ENCODE results near the gene KRT33B. TPM values are rescaled to one million over a fixed set of nuclear protein-coding genes. Genes with fewer than 3 reads are reported as not detected.
"Not testable (repeated sequence)": the region's sequence is repeated elsewhere in the genome, so short reads cannot be mapped to it uniquely, and the experiment has no call there.

The KRT33B gene
- total RNA-seq, 4 donors from 2014 or later = not detected

DNA sequence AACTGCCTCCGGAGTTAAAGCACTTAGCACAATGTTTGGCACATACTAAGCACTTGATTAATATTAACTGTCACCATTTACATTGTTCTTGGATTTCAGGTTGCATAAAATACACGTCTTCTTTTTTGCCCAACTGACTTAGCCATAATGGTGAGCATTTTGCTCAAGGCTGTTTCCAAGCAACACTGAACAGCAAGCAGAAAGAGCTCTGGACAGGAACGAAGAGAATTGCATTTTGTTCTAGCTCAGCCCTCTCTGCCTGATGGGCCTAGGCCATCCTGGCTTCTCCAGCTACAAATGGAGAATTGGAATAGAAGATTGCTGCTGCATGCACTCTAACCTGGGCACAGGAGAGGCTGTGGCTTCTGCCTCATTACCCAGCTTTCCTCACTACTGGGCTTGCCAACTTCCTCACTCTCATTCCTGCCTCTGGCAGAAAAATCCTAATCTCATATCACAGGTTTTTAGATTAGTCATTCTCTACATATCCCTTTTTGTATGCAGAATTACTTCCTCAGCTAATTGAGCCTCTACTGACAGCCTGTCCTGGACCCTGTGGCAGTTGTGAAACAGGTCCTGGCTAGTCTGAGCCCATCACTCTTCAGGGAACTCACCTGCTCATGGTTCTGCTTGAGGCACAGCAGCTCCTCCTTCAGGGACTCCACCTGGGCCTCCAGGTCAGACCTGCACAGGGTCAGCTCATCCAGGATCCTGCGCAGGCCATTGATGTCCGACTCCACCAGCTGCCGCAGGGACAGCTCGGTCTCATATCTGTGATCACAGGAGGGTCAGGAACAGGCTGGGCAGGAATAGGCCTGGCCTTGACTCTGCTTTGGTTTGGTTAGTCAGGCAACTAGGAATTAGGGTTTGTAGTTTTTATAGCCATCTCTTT is 21.5 kb downstream of the KRT33B start:
- Histone ChIP-seq H3K27ac (no peak overlapping the region), H3K27me3 (no peaks in the 10 kb centered on the region), H3K4me1 (no peaks in the 10 kb centered on the region), H3K4me3 (replicated peaks in 1 of 3) (no peak overlapping the region), H3K9me3 (no peaks in the 10 kb centered on the region), H3K36me3 (no peaks in the 10 kb centered on the region)
- 82 to 89% methylated on average over 7 of the region's 7 CpGs for WGBS, 2 donors
- intact Hi-C loops (cut with DNase I) = no loop called here
- DNase-seq = no peak
- TF ChIP-seq CTCF (IDR thresholded peaks at IDR 0.05) (no peak), POLR2A (IDR thresholded peaks at IDR 0.05) (no peak)

GRCh38 chr17:41346421-41346820 is 23.2 kb downstream of the KRT33B start:
- H3K9me3 ChIP-seq; intact Hi-C loops (cut with DNase I); H3K4me3 ChIP-seq (replicated peaks in 1 of 3); DNase-seq; H3K36me3 ChIP-seq; H3K4me1 ChIP-seq; H3K27ac ChIP-seq; H3K27me3 ChIP-seq: not testable (repeated sequence)
- WGBS, 2 donors = 92 to 94% methylated on average over 15 to 16 of the region's 16 CpGs

GRCh38 chr17:41345992-41346391 is 23.6 kb downstream of the KRT33B start:
- H3K36me3 ChIP-seq = no peaks in the 10 kb centered on the region

DNA sequence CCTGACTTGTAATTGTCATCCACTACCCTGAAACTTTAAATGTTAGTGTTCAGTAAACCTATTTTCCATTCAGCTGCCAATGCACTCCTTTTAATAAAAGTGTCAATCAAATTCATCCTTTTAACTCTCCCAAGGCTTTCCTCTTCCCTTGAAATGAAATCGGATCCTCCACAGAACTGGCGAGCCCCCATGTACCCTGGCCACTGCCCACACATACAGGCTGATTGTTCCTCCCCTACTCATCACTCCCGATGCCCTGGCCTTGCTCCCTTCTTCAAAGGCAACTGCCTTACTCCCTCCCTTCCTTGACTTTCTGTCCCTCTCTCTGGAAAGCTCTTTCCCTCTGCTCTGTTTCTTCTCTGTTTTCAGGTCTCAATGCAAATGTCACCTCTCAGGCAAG is 26.6 kb downstream of the KRT33B start:
- TF ChIP-seq CTCF (IDR thresholded peaks at IDR 0.05) (no peak), POLR2A (IDR thresholded peaks at IDR 0.05) (no peak)
- Histone ChIP-seq H3K4me1 (no peaks in the 10 kb centered on the region), H3K27me3 (no peaks in the 10 kb centered on the region), H3K9me3 (no peaks in the 10 kb centered on the region), H3K4me3 (replicated peaks in 1 of 3) (no peak overlapping the region), H3K27ac (no peak overlapping the region), H3K36me3 (no peaks in the 10 kb centered on the region)
- intact Hi-C loops (cut with DNase I) = no loop called here
- DNase-seq = no peak
- WGBS, 2 donors = 87 to 89% methylated on average over 3 of the region's 3 CpGs

More at GRCh38 chr17:41345992-41346391, 23.6 kb downstream of the KRT33B start:
- Histone ChIP-seq H3K27ac (no peak overlapping the region), H3K9me3 (no peaks in the 10 kb centered on the region), H3K27me3 (no peaks in the 10 kb centered on the region), H3K4me1 (no peaks in the 10 kb centered on the region), H3K4me3 (replicated peaks in 1 of 3) (no peak overlapping the region)
- TF ChIP-seq POLR2A (IDR thresholded peaks at IDR 0.05) = no peak
- no peak for TF ChIP-seq CTCF (IDR thresholded peaks at IDR 0.05)
- intact Hi-C loops (cut with DNase I) = no loop called here
- 96 to 99% methylated on average over 3 of the region's 3 CpGs for WGBS, 2 donors
- DNase-seq = no peak

DNA sequence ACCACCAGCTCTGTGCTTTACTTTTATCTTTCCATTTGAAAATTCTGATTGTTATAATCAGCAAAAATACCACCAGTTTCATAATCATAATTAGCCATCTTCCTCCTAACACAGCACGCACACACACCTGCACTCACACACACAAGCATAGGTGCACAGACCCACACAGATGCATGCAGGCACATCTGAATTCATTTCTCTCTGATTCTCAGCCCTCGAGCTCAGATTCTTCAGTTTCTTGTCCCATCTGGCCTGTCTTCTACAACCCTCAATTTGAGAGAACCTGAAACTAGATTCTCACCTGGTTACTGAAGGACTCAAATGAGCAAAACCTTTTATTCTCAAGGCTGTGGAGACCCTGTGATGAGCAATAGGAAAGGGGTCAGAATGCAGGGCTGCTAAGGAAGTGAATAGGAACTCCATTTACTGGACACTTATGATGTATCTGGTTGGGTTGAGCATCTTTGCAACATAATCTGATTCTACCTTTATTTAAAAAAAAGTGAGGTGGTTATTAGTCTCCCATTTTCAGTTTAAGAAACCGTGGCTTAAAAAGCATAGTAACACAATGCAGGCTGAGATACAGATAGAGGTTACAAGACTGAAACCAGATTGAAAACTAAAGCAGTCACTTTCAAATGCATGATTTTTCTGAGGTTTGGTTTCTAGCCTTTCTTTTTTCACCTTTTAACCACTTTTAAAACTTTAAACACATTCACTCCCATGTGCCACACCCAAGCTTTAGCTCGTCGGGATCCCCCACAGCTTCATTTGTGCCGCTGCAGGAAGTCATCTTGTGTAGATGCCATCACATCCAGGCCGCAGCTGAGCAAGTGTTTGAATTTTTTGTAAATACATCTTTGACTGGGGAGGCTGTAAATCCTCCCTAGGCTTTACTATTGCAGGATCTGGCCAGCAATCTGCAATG is 28.4 kb downstream of the KRT33B start:
- Histone ChIP-seq H3K9me3 (no peaks in the 10 kb centered on the region), H3K36me3 (no peaks in the 10 kb centered on the region), H3K4me1 (no peaks in the 10 kb centered on the region), H3K27me3 (no peaks in the 10 kb centered on the region), H3K4me3 (replicated peaks in 1 of 3) (no peak overlapping the region), H3K27ac (no peak overlapping the region)
- DNase-seq = no peak
- intact Hi-C loops (cut with DNase I) = no loop called here
- no peak for TF ChIP-seq CTCF (IDR thresholded peaks at IDR 0.05)
- TF ChIP-seq POLR2A (IDR thresholded peaks at IDR 0.05) = no peak
- WGBS, 2 donors = 84 to 93% methylated on average over 7 of the region's 7 CpGs

Data from thyroid gland (tissue), 4 donors.